PC-3 (cell line): ENCODE measurements around the gene CDKN2B-AS1.

Experiments
- EZH2 ChIP-seq: fragments of 300-600 bp; sonication (generic); IDR thresholded peaks from one replicate; pipeline ENCODE4 v1.6.1; 2017; ENCODE audit warnings: antibody characterized with exemption, mild to moderate bottlenecking, low read length; ENCODE audit not compliant: unreplicated experiment
- EZH2phosphoT487 ChIP-seq: fragments of 300-600 bp; sonication (generic); IDR thresholded peaks from 2 replicates; pipeline ENCODE4 v1.6.1; 2018; ENCODE audit warnings: mild to moderate bottlenecking, antibody characterized with exemption, low read length, borderline replicate concordance
- TF ChIP-seq, protein P1 (sequence below): fragments of 300-600 bp; sonication (generic); conservative IDR thresholded peaks from 2 replicates; pipeline ENCODE4 v1.5.1; 2017; ENCODE audit warnings: antibody characterized with exemption, low read depth, mild to moderate bottlenecking, low read length

- TF ChIP-seq, protein P1, sequence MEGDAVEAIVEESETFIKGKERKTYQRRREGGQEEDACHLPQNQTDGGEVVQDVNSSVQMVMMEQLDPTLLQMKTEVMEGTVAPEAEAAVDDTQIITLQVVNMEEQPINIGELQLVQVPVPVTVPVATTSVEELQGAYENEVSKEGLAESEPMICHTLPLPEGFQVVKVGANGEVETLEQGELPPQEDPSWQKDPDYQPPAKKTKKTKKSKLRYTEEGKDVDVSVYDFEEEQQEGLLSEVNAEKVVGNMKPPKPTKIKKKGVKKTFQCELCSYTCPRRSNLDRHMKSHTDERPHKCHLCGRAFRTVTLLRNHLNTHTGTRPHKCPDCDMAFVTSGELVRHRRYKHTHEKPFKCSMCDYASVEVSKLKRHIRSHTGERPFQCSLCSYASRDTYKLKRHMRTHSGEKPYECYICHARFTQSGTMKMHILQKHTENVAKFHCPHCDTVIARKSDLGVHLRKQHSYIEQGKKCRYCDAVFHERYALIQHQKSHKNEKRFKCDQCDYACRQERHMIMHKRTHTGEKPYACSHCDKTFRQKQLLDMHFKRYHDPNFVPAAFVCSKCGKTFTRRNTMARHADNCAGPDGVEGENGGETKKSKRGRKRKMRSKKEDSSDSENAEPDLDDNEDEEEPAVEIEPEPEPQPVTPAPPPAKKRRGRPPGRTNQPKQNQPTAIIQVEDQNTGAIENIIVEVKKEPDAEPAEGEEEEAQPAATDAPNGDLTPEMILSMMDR: no peak
- TF ChIP-seq EZH2phosphoT487 (no peak), EZH2 (no peak)
These were observed 72.6 kb downstream of the CDKN2B-AS1 start for GRCh38 chr9:22067196-22067595.
